GM12801 (cell line): Measurements from ENCODE around the gene LTBP3.

Experiments
- TF ChIP-seq, protein P1 (sequence below): IDR thresholded peaks from one replicate; pipeline ENCODE4 v1.5.1; 2011; ENCODE audit warnings: control low read depth; ENCODE audit not compliant: insufficient read length; ENCODE audit errors: extremely low read depth

LTBP3 gene

DNA sequence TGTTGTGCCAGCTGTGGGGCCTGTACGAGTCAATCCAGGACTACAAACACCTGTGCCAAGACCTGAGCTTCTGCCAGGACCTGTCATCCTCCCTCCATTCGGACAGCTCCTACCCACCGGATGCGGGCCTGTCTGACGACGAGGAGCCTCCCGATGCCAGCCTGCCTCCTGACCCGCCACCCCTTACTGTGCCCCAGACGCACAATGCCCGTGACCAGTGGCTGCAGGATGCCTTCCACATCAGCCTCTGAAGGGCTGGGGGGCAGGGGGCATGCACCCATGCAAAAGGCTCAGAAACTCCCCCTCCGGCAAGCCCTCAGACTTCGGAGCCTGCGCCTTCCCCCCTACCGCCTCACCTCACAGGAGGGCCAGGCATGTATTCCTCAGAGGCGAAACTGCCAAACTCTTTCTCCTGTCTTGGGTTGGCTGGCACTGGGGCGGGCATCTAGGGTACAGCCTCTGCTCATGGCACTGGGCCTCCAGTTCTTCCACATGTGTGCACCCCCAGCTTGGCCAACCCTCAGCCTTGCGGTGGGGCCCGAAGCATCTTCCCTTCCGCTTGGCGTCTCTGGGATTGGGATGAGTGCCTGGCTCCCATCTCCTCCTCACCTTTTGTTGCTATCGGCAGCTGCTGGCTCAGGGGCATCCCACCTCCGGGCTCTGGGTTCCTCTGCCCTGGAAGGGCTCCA is 15.4 kb upstream of the LTBP3 start:
- TF ChIP-seq, protein P1, sequence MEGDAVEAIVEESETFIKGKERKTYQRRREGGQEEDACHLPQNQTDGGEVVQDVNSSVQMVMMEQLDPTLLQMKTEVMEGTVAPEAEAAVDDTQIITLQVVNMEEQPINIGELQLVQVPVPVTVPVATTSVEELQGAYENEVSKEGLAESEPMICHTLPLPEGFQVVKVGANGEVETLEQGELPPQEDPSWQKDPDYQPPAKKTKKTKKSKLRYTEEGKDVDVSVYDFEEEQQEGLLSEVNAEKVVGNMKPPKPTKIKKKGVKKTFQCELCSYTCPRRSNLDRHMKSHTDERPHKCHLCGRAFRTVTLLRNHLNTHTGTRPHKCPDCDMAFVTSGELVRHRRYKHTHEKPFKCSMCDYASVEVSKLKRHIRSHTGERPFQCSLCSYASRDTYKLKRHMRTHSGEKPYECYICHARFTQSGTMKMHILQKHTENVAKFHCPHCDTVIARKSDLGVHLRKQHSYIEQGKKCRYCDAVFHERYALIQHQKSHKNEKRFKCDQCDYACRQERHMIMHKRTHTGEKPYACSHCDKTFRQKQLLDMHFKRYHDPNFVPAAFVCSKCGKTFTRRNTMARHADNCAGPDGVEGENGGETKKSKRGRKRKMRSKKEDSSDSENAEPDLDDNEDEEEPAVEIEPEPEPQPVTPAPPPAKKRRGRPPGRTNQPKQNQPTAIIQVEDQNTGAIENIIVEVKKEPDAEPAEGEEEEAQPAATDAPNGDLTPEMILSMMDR = no peak

DNA sequence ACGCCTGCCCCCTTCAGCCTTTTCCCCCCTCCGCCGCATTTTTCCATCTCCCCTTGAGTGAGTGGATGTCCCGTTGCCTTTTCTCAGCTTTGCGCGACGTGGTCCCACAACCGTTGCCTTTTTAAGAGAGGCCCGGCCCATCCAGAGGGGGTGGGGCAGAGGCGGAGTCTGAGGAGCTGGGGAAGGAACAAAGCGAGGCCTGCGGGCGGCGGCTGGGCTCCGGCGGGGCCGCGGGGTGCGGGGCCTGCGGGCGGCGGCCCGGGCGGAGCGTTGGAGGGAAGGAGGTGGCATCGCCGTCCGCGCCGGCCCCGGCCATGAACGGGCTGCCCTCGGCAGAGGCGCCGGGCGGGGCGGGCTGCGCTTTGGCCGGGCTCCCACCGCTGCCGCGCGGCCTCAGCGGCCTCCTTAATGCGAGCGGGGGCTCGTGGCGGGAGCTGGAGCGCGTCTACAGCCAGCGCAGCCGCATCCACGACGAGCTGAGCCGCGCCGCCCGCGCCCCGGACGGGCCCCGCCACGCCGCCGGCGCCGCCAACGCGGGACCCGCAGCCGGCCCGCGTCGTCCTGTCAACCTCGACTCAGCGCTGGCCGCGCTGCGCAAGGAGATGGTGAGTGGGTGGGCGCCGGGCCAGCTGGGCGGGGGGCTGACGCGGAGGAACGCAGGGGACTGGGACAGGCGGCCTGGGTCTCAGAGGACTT is 14.3 kb upstream of the LTBP3 start, which contains the start of gene FAM89B:
FAM89B (plus strand) TSS at position 183 of the 696 bp plus-strand sequence; CDS start at position 315, 132 bp downstream.
- TF ChIP-seq, protein P1 = no peak

GRCh38 chr11:65571940-65572339 is 13.8 kb upstream of the LTBP3 start:
- TF ChIP-seq, protein P1 = no peak

- TF ChIP-seq, protein P1 = no peak
Observed at GRCh38 chr11:65571420-65571819, 13.3 kb upstream of the LTBP3 start.

GRCh38 chr11:65569973-65570918 is 12.1 kb upstream of the LTBP3 start, which contains the start of gene ZNRD2:
ZNRD2 (plus strand) TSS chr11:65570477; CDS start chr11:65570492, 15 bp downstream.
- TF ChIP-seq, protein P1 = no peak

- TF ChIP-seq, protein P1 = no peak
Observed at GRCh38 chr11:65569164-65569972, 11.2 kb upstream of the LTBP3 start.
